ENCODE results near the gene PEX14. TPM values are rescaled to one million over a fixed set of nuclear protein-coding genes. Genes with fewer than 3 reads are reported as not detected.

Gene PEX14
- total RNA-seq, 1 experiment from 2014 or later = 36.0 TPM

GRCh38 chr1:10610901-10611600, 136.3 kb downstream of the PEX14 start:
- POLR2A ChIA-PET = no interaction called here

More at GRCh38 chr1:10610901-10611600, 136.3 kb downstream of the PEX14 start:
- Histone ChIP-seq H3K4me1 (ENCODE audit: control insufficient read depth, insufficient read depth, low read length) (no peaks in the 10 kb centered on the region), H3K9me3 (ENCODE audit: control insufficient read depth, insufficient read depth, low read depth, low read length) (no peaks in the 10 kb centered on the region), H3K27ac (ENCODE audit: low read length) (no peak overlapping the region), H3K36me3 (ENCODE audit: control insufficient read depth, insufficient read depth, low read length) (no peaks in the 10 kb centered on the region), H3K27me3 (ENCODE audit: control insufficient read depth, insufficient read depth, low read length) (no peaks in the 10 kb centered on the region), H3K4me3 (ENCODE audit: low read depth in 2 of 2, low read length in 2 of 2) (no peak overlapping the region)
- no peak for TF ChIP-seq TCF7L2 (IDR thresholded peaks at IDR 0.05; ENCODE audit: low read depth, low read length)
- TF ChIP-seq CTCF (IDR thresholded peaks at IDR 0.05) = no peak
- TF ChIP-seq POLR2AphosphoS5 (IDR thresholded peaks at IDR 0.05; ENCODE audit: low read depth, low read length) = no peak
- TF ChIP-seq REST (IDR thresholded peaks at IDR 0.05; ENCODE audit: insufficient read depth in 1 of 2, low read depth in 2 of 2, low read length in 1 of 2) = no peak
- no peak for TF ChIP-seq SIN3A (IDR thresholded peaks at IDR 0.05; ENCODE audit: borderline replicate concordance, insufficient read depth, low read depth, low read length)
- CTCF ChIA-PET = no interaction called here
- ATAC-seq = no peak
- BruUV-seq (replicated peaks) = no TSS peak
- DNase-seq (ENCODE audit: low read depth, low spot score) = no peak
- in situ Hi-C loops (cut with HindIII; ENCODE audit: low pct_unique_long_range_greater_than_20kb, low sequenced_read_pairs) = no loop called here
- intact Hi-C loops (cut with micrococcal nuclease; ENCODE audit: unreplicated experiment) = no loop called here

All from Panc1 (cell line).